HG02885 (cell line): ENCODE data around the gene NDUFS1.
"Not testable (repeated sequence)": the region's sequence is repeated elsewhere in the genome, so short reads cannot be mapped to it uniquely, and the experiment has no call there.

Experiments
- ATAC-seq: cut with Tn5 transposase; IDR thresholded peaks from one replicate; pipeline ENCODE4 v1.9.1; 2021; ENCODE audit warnings: mild to moderate bottlenecking; ENCODE audit not compliant: unreplicated experiment, poor library complexity

Gene NDUFS1

GRCh38 chr2:206163251-206163880 is 4.1 kb upstream of the NDUFS1 start:
- ATAC-seq, result no peak

GRCh38 chr2:206162401-206162800 is 3.2 kb upstream of the NDUFS1 start:
- ATAC-seq, result not testable (repeated sequence)

- ATAC-seq, result no peak
These were observed 1.5 kb upstream of the NDUFS1 start for GRCh38 chr2:206160807-206161179.

GRCh38 chr2:206160125-206160806 is 1.0 kb upstream of the NDUFS1 start:
- peak; percentile 57 for ATAC-seq

- peak; percentile 13 for ATAC-seq
These were observed 490 bp downstream of the NDUFS1 start for GRCh38 chr2:206158563-206159345.

- not testable (repeated sequence) for ATAC-seq
These were observed 2.2 kb downstream of the NDUFS1 start for GRCh38 chr2:206157014-206157413.

- ATAC-seq, result peak; percentile 62
These were observed 5.0 kb downstream of the NDUFS1 start for GRCh38 chr2:206154197-206154596.

GRCh38 chr2:206150631-206151030 is 8.6 kb downstream of the NDUFS1 start:
- no peak for ATAC-seq

GRCh38 chr2:206150168-206150567 is 9.1 kb downstream of the NDUFS1 start:
- ATAC-seq, result no peak

- no peak for ATAC-seq
These were observed 9.9 kb downstream of the NDUFS1 start for GRCh38 chr2:206149330-206149729.

GRCh38 chr2:206145665-206146064 is 13.6 kb downstream of the NDUFS1 start:
- ATAC-seq, result no peak

- no peak for ATAC-seq
These were observed 14.9 kb downstream of the NDUFS1 start for GRCh38 chr2:206144383-206144782.

- no peak for ATAC-seq
These were observed 15.8 kb downstream of the NDUFS1 start for GRCh38 chr2:206143451-206143850.

GRCh38 chr2:206127656-206128055 is 31.6 kb downstream of the NDUFS1 start:
- ATAC-seq, result no peak

GRCh38 chr2:206125901-206126300 is 33.3 kb downstream of the NDUFS1 start:
- no peak for ATAC-seq

GRCh38 chr2:206122569-206122968 is 36.7 kb downstream of the NDUFS1 start:
- ATAC-seq, result not testable (repeated sequence)

GRCh38 chr2:206116278-206116677 is 43.0 kb downstream of the NDUFS1 start:
- no peak for ATAC-seq

GRCh38 chr2:206115026-206115578 is 44.1 kb downstream of the NDUFS1 start:
- no peak for ATAC-seq

- no peak for ATAC-seq
These were observed 46.2 kb downstream of the NDUFS1 start for GRCh38 chr2:206112846-206113547.

GRCh38 chr2:206112108-206112507 is 47.1 kb downstream of the NDUFS1 start:
- ATAC-seq, result no peak
